HG03039 (cell line): ENCODE results near the gene ESR2.
"Not testable (repeated sequence)": the region's sequence is repeated elsewhere in the genome, so short reads cannot be mapped to it uniquely, and the experiment has no call there.

Source experiments
- ATAC-seq: cut with Tn5 transposase; IDR thresholded peaks from one replicate; pipeline ENCODE4 v1.9.1; 2021; ENCODE audit warnings: mild to moderate bottlenecking, moderate library complexity; ENCODE audit not compliant: unreplicated experiment

ESR2 gene

GRCh38 chr14:64158608-64159007 is 135.6 kb downstream of the ESR2 start:
- ATAC-seq, result no peak

GRCh38 chr14:64149921-64150320 is 144.2 kb downstream of the ESR2 start:
- no peak for ATAC-seq

GRCh38 chr14:64147126-64147790 is 146.9 kb downstream of the ESR2 start:
- no peak for ATAC-seq

- no peak for ATAC-seq
Observed at GRCh38 chr14:64137657-64138290, 156.4 kb downstream of the ESR2 start.

- no peak for ATAC-seq
Observed at GRCh38 chr14:64126548-64126947, 167.6 kb downstream of the ESR2 start.

GRCh38 chr14:64125270-64125669 is 168.9 kb downstream of the ESR2 start:
- ATAC-seq, result no peak

- no peak for ATAC-seq
Observed at GRCh38 chr14:64123241-64123822, 170.8 kb downstream of the ESR2 start.

GRCh38 chr14:64119980-64120379 is 174.2 kb downstream of the ESR2 start:
- no peak for ATAC-seq

GRCh38 chr14:64119500-64119899 is 174.7 kb downstream of the ESR2 start:
- ATAC-seq, result no peak

- no peak for ATAC-seq
Observed at GRCh38 chr14:64118892-64119291, 175.3 kb downstream of the ESR2 start.

GRCh38 chr14:64118403-64118742 is 175.8 kb downstream of the ESR2 start:
- not testable (repeated sequence) for ATAC-seq

GRCh38 chr14:64117671-64118402 is 176.3 kb downstream of the ESR2 start:
- no peak for ATAC-seq

- no peak for ATAC-seq
Observed at GRCh38 chr14:64115401-64115800, 178.8 kb downstream of the ESR2 start.

- no peak for ATAC-seq
Observed at GRCh38 chr14:64114796-64115195, 179.4 kb downstream of the ESR2 start.

- ATAC-seq, result no peak
Observed at GRCh38 chr14:64114166-64114565, 180.0 kb downstream of the ESR2 start.

- no peak for ATAC-seq
Observed at GRCh38 chr14:64112867-64113678, 181.1 kb downstream of the ESR2 start.

- ATAC-seq, result no peak
Observed at GRCh38 chr14:64110802-64111201, 183.4 kb downstream of the ESR2 start.

- ATAC-seq, result no peak
Observed at GRCh38 chr14:64109819-64110554, 184.2 kb downstream of the ESR2 start.

GRCh38 chr14:64107438-64107837 is 186.7 kb downstream of the ESR2 start:
- ATAC-seq, result no peak

GRCh38 chr14:64098120-64098519 is 196.1 kb downstream of the ESR2 start:
- no peak for ATAC-seq
